Measurements from ENCODE around the gene THSD7B.
"Not testable (repeated sequence)": the region's sequence is repeated elsewhere in the genome, so short reads cannot be mapped to it uniquely, and the experiment has no call there.

The THSD7B gene

GRCh38 chr2:137051778-137052398, 286.5 kb downstream of the THSD7B start:
- no peak for DNase-seq

- DNase-seq = no peak
Observed at GRCh38 chr2:137056704-137057103, 291.4 kb downstream of the THSD7B start.

- not testable (repeated sequence) for DNase-seq
Observed at GRCh38 chr2:137076111-137076765, 310.9 kb downstream of the THSD7B start.

GRCh38 chr2:137091704-137092103, 326.4 kb downstream of the THSD7B start:
- DNase-seq = no peak

GRCh38 chr2:137093116-137093515, 327.8 kb downstream of the THSD7B start:
- no peak for DNase-seq

GRCh38 chr2:137096187-137096586, 330.8 kb downstream of the THSD7B start:
- no peak for DNase-seq

GRCh38 chr2:137096693-137097092, 331.3 kb downstream of the THSD7B start:
- no peak for DNase-seq

- DNase-seq = not testable (repeated sequence)
Observed at GRCh38 chr2:137101814-137102213, 336.5 kb downstream of the THSD7B start.

GRCh38 chr2:137107904-137108303, 342.6 kb downstream of the THSD7B start:
- no peak for DNase-seq

GRCh38 chr2:137111896-137112295, 346.6 kb downstream of the THSD7B start:
- no peak for DNase-seq

- DNase-seq = no peak
Observed at GRCh38 chr2:137115081-137115794, 349.9 kb downstream of the THSD7B start.

GRCh38 chr2:137115795-137116089, 350.4 kb downstream of the THSD7B start:
- no peak for DNase-seq

- no peak for DNase-seq
Observed at GRCh38 chr2:137117385-137117784, 352.0 kb downstream of the THSD7B start.

GRCh38 chr2:137118140-137118539, 352.8 kb downstream of the THSD7B start:
- no peak for DNase-seq

- no peak for DNase-seq
Observed at GRCh38 chr2:137123226-137123625, 357.9 kb downstream of the THSD7B start.

- DNase-seq = no peak
Observed at GRCh38 chr2:137133225-137133624, 367.9 kb downstream of the THSD7B start.

GRCh38 chr2:137138263-137138662, 372.9 kb downstream of the THSD7B start:
- DNase-seq = no peak

- no peak for DNase-seq
Observed at GRCh38 chr2:137151731-137152130, 386.4 kb downstream of the THSD7B start.

GRCh38 chr2:137154946-137155345, 389.6 kb downstream of the THSD7B start:
- DNase-seq = no peak

- no peak for DNase-seq
Observed at GRCh38 chr2:137155356-137156104, 390.2 kb downstream of the THSD7B start.

GRCh38 chr2:137156221-137156844, 391.0 kb downstream of the THSD7B start:
- no peak for DNase-seq

- DNase-seq = no peak
Observed at GRCh38 chr2:137157851-137158250, 392.5 kb downstream of the THSD7B start.

GRCh38 chr2:137161250-137161649, 395.9 kb downstream of the THSD7B start:
- no peak for DNase-seq

Data from NCI-H1436 (cell line).